GM23338 (cell line): ENCODE data around the gene RASAL3. TPM values are rescaled to one million over a fixed set of nuclear protein-coding genes. Genes with fewer than 3 reads are reported as not detected.

Experiments
- ATAC-seq: fragments of 200-7000 bp; cut with Tn5 transposase; 3 replicates; pipeline ENCODE4 v1.9.1; 2020
- DNase-seq: peaks from one replicate; pipeline ENCODE4 v3.0.0-alpha.2; 2015; ENCODE audit warnings: low spot score
- H2AFZ ChIP-seq: fragments of 200-600 bp; sonication (generic); 2 replicates; pipeline ENCODE4 v1.8.0; 2016; ENCODE audit warnings: antibody characterized with exemption, mild to moderate bottlenecking, moderate library complexity
- H3F3A ChIP-seq: fragments of 200-600 bp; sonication (generic); replicated peaks from 2 replicates; pipeline ENCODE4 v1.8.0; 2017; ENCODE audit warnings: antibody characterized with exemption, mixed run types, low read depth
- H3K27ac ChIP-seq: fragments of 200-600 bp; sonication (generic); 2 replicates; pipeline ENCODE4 v1.6.1; 2016; ENCODE audit warnings: low read depth
- H3K27me3 ChIP-seq: fragments of 200-600 bp; sonication (generic); 2 replicates; pipeline ENCODE4 v1.8.0; 2016; ENCODE audit warnings: mild to moderate bottlenecking, mixed run types, moderate library complexity; ENCODE audit not compliant: insufficient read depth
- H3K36me3 ChIP-seq: fragments of 200-600 bp; sonication (generic); 2 replicates; pipeline ENCODE4 v1.8.0; 2016; ENCODE audit warnings: mild to moderate bottlenecking; ENCODE audit not compliant: insufficient read depth
- H3K4me1 ChIP-seq: fragments of 200-600 bp; sonication (generic); 2 replicates; pipeline ENCODE4 v1.8.0; 2016; ENCODE audit warnings: mild to moderate bottlenecking, moderate library complexity; ENCODE audit not compliant: insufficient read depth
- H3K4me2 ChIP-seq: fragments of 200-600 bp; sonication (generic); 2 replicates; pipeline ENCODE4 v1.7.1; 2017; ENCODE audit warnings: mixed run types
- H3K4me3 ChIP-seq: fragments of 200-600 bp; sonication (generic); 2 replicates; pipeline ENCODE4 v1.6.1; 2016; ENCODE audit warnings: mixed run types
- H3K79me2 ChIP-seq: fragments of 200-600 bp; sonication (generic); replicated peaks from 2 replicates; pipeline ENCODE4 v1.8.0; 2017; ENCODE audit warnings: mild to moderate bottlenecking; ENCODE audit not compliant: insufficient read depth
- H3K9me2 ChIP-seq: fragments of 200-600 bp; sonication (generic); 2 replicates; pipeline ENCODE4 v1.8.0; 2017; ENCODE audit not compliant: insufficient read depth
- H4K20me1 ChIP-seq: fragments of 200-600 bp; sonication (generic); replicated peaks from 2 replicates; pipeline ENCODE4 v1.8.0; 2017; ENCODE audit warnings: mild to moderate bottlenecking; ENCODE audit not compliant: insufficient read depth
- H3K27ac Mint-ChIP-seq: 2 replicates; pipeline ENCODE4 v1.8.0; 2020; ENCODE audit warnings: inconsistent platforms, mild to moderate bottlenecking, moderate library complexity, mixed read lengths
- H3K27me3 Mint-ChIP-seq: 3 replicates; pipeline ENCODE4 v1.8.0; 2022; ENCODE audit warnings: low read depth, mild to moderate bottlenecking, moderate library complexity, mixed read lengths, inconsistent platforms; ENCODE audit not compliant: insufficient read depth, poor library complexity
- H3K36me3 Mint-ChIP-seq: 3 replicates; pipeline ENCODE4 v1.8.0; 2021; ENCODE audit warnings: low read depth, mild to moderate bottlenecking, inconsistent platforms, moderate library complexity, mixed read lengths
- H3K4me1 Mint-ChIP-seq: 3 replicates; pipeline ENCODE4 v1.8.0; 2020; ENCODE audit warnings: mild to moderate bottlenecking, inconsistent platforms, mixed read lengths
- H3K4me3 Mint-ChIP-seq: 3 replicates; pipeline ENCODE4 v1.8.0; 2021; ENCODE audit warnings: moderate library complexity, mild to moderate bottlenecking, inconsistent platforms, mixed read lengths
- H3K9me3 Mint-ChIP-seq: 3 replicates; pipeline ENCODE4 v1.8.0; 2020; ENCODE audit warnings: moderate library complexity, mild to moderate bottlenecking, inconsistent platforms, mixed read lengths
- CREB1 ChIP-seq: fragments of 250-450 bp; sonication (Bioruptor Pico); IDR thresholded peaks from 2 replicates; pipeline ENCODE4 v1.5.0; 2020; ENCODE audit warnings: low read depth, mild to moderate bottlenecking, moderate library complexity
- CTCF ChIP-seq, 2 experiments: fragments of 200-600 bp in 1 of 2; sonication (generic) in 1 of 2; conservative IDR thresholded peaks; 2 replicates each; pipeline versions ENCODE4 v1.5.1 to v1.6.1; 2016 to 2017; ENCODE audit warnings: antibody characterized with exemption in 2 of 2, low read depth in 2 of 2, mild to moderate bottlenecking in 2 of 2, moderate library complexity in 1 of 2
- ETS1 ChIP-seq: IDR thresholded peaks from 2 replicates; pipeline ENCODE4 v1.6.1; 2016; ENCODE audit warnings: antibody characterized with exemption
- EZH2 ChIP-seq: fragments of 200-600 bp; sonication (generic); IDR thresholded peaks from one replicate; pipeline ENCODE4 v1.8.0; 2017; ENCODE audit warnings: antibody characterized with exemption, mild to moderate bottlenecking, low read depth; ENCODE audit not compliant: unreplicated experiment
- EZH2phosphoT487 ChIP-seq: fragments of 200-600 bp; sonication (generic); IDR thresholded peaks from one replicate; pipeline ENCODE4 v1.8.1; 2018; ENCODE audit warnings: antibody characterized with exemption; ENCODE audit not compliant: unreplicated experiment
- JUNB ChIP-seq: IDR thresholded peaks from one replicate; pipeline ENCODE4 v1.6.1; 2016; ENCODE audit warnings: antibody characterized with exemption; ENCODE audit not compliant: unreplicated experiment
- NANOG ChIP-seq: IDR thresholded peaks from 2 replicates; pipeline ENCODE4 v1.6.1; 2016; ENCODE audit warnings: antibody characterized with exemption, borderline replicate concordance
- POLR2AphosphoS5 ChIP-seq: IDR thresholded peaks from 2 replicates; pipeline ENCODE4 v1.6.1; 2016; ENCODE audit warnings: antibody characterized with exemption, low read depth
- REST ChIP-seq: IDR thresholded peaks from one replicate; pipeline ENCODE4 v1.6.1; 2018; ENCODE audit warnings: antibody characterized with exemption; ENCODE audit not compliant: unreplicated experiment
- STAT1 ChIP-seq: IDR thresholded peaks from one replicate; pipeline ENCODE4 v1.6.1; 2016; ENCODE audit warnings: antibody characterized with exemption; ENCODE audit not compliant: unreplicated experiment
- ZNF114 ChIP-seq: fragments of 250-450 bp; sonication (Bioruptor Pico); IDR thresholded peaks from 2 replicates; pipeline ENCODE4 v1.5.0; 2020; ENCODE audit warnings: mild to moderate bottlenecking, moderate library complexity
- ZNF331 ChIP-seq: fragments of 250-450 bp; sonication (Bioruptor Pico); IDR thresholded peaks from 2 replicates; pipeline ENCODE4 v1.5.0; 2020; ENCODE audit warnings: low read depth, mild to moderate bottlenecking, moderate library complexity
- ZNF462 ChIP-seq: fragments of 250-450 bp; sonication (Bioruptor Pico); IDR thresholded peaks from 2 replicates; pipeline ENCODE4 v1.5.0; 2020; ENCODE audit warnings: mild to moderate bottlenecking, moderate library complexity
- polyA plus RNA-seq: library from polyadenylated mRNA; unstranded; fragments of >200 nt; fragmentation: Nextera tagmentation; extraction: Ambion mirVana; gene quantifications from 2 replicates; pipeline ENCODE4 v1.2.1, GENCODE V29; 2016
- total RNA-seq: library from RNA; depleted of rRNA; stranded (reverse); fragments of >200 nt; shearing (Covaris generic); gene quantifications from 2 replicates; pipeline ENCODE4 v1.2.3, GENCODE V29; 2014

RASAL3 gene
- total and polyA plus RNA-seq, 2 experiments from 2014 or later: 1.8 to 1.9 TPM

GRCh38 chr19:15438124-15438496 is 26.2 kb downstream of the RASAL3 start:
- no peak for TF ChIP-seq STAT1
- no peak for TF ChIP-seq JUNB
- no peak for TF ChIP-seq EZH2phosphoT487
- TF ChIP-seq ZNF114 (CRISPR knock-in tag): no peak
- no peak for TF ChIP-seq EZH2
- TF ChIP-seq CTCF (conservative IDR thresholded peaks at IDR 0.05; ENCODE audit: low read depth in 2 of 2): no peak
- no peak for TF ChIP-seq ZNF462
- TF ChIP-seq ETS1: no peak
- no peak for TF ChIP-seq REST
- TF ChIP-seq ZNF331: no peak
- TF ChIP-seq NANOG: no peak
- TF ChIP-seq CREB1 (CRISPR knock-in tag): no peak
- TF ChIP-seq POLR2AphosphoS5: no peak
- ATAC-seq: no peak
- no peak overlapping the region for H3K27ac ChIP-seq
- no peak overlapping the region for H3K27ac Mint-ChIP-seq
- H3K4me1 ChIP-seq: no peaks in the 10 kb centered on the region
- H3K27me3 Mint-ChIP-seq: peaks cover 3% of the 10 kb centered on the region
- H3K9me3 Mint-ChIP-seq: no peaks in the 10 kb centered on the region
- no peaks in the 10 kb centered on the region for H3K9me2 ChIP-seq
- no peak overlapping the region for H3K4me3 Mint-ChIP-seq
- H3K4me3 ChIP-seq: no peak overlapping the region
- peaks cover 5% of the 10 kb centered on the region; the same call in 2 of the 3 replicates for H3K4me1 Mint-ChIP-seq
- H3F3A ChIP-seq: peaks cover 4% of the 10 kb centered on the region; the same call in 1 of the 2 replicates
- H3K36me3 ChIP-seq: no peaks in the 10 kb centered on the region
- no peak overlapping the region for H2AFZ ChIP-seq
- no peaks in the 10 kb centered on the region for H3K79me2 ChIP-seq
- H3K36me3 Mint-ChIP-seq: no peaks in the 10 kb centered on the region
- H3K4me2 ChIP-seq: no peak overlapping the region
- no peaks in the 10 kb centered on the region for H4K20me1 ChIP-seq
- no peak for DNase-seq
- H3K27me3 ChIP-seq: no peaks in the 10 kb centered on the region
